Right cardiac atrium (tissue), 5 donors: Measurements from ENCODE around the gene RNF222. TPM values are rescaled to one million over a fixed set of nuclear protein-coding genes. Genes with fewer than 3 reads are reported as not detected.
A peak's percentile ranks its signal among the peaks of the same experiment; 100 is the strongest.
"Not testable (repeated sequence)": the region's sequence is repeated elsewhere in the genome, so short reads cannot be mapped to it uniquely, and the experiment has no call there.

Experiments used
- ATAC-seq, 2 donors: fragments of 200-7000 bp; cut with Tn5 transposase; one replicate each; pipeline versions ENCODE4 v1.8.0 to v1.9.1; 2020; ENCODE audit warnings: moderate library complexity in 2 of 2, mild to moderate bottlenecking in 1 of 2
- DNase-seq, 3 donors: peaks; one replicate each; pipeline ENCODE4 v3.0.0-alpha.2; 2020
- H3K27ac ChIP-seq: one replicate; pipeline ENCODE4 v1.5.1; 2013; ENCODE audit warnings: mild to moderate bottlenecking, low read length, control low read depth, moderate library complexity
- H3K27me3 ChIP-seq: one replicate; pipeline ENCODE4 v1.6.1; 2013; ENCODE audit not compliant: control insufficient read depth, insufficient read depth
- H3K4me1 ChIP-seq: one replicate; pipeline ENCODE4 v1.6.1; 2013; ENCODE audit warnings: low read length; ENCODE audit not compliant: control insufficient read depth, insufficient read depth
- H3K4me3 ChIP-seq: one replicate; pipeline ENCODE4 v1.5.1; 2013; ENCODE audit warnings: low read length, control low read depth
- H3K9me3 ChIP-seq: one replicate; pipeline ENCODE4 v1.6.1; 2013; ENCODE audit warnings: low read length; ENCODE audit not compliant: control insufficient read depth
- WGBS: extraction: QIAGEN DNeasy Blood & Tissue Kit; methylation state at CpG from one replicate; pipeline ENCODE4 v1.1.7; 2013; 5-methylcytosine and 5-hydroxymethylcytosine counted together
- intact Hi-C, 4 donors: fragments of 100-400 bp; cut with DNase I; formaldehyde crosslinking; loops; one replicate each; pipeline versions ENCODE4 v1.11.0 to v1.14.0; 2022 to 2023
- polyA plus RNA-seq: library from polyadenylated mRNA; stranded (reverse); fragments of 200-250 nt; gene quantifications from one replicate; pipeline ENCODE4 v1.2.3, GENCODE V29; 2013
- total RNA-seq, 4 donors: library from RNA; stranded (reverse); fragmentation: NEBNext Ultra II Directional; extraction: Animal tissue kit (Norgen Biotek cat#: 25700); gene quantifications; one replicate each; pipeline ENCODE4 v1.2.1, GENCODE V29; 2021
- donor health status: healthy with polysubstance abuse.
- donor health status: DM: no; HTN: yes; CAD: no.
- donor health status: DM: no; HTN: no; CAD: no.
- donor health status: DM: no; HTN: yes; CAD: no; lungs with severe emphysema.
- donor health status: DM: yes; HTN: yes; CAD: no.

The RNF222 gene
- total and polyA plus RNA-seq, 5 donors, result not detected

- H3K27ac ChIP-seq, result no peak overlapping the region
- H3K9me3 ChIP-seq, result no peaks in the 10 kb centered on the region
- H3K4me1 ChIP-seq, result peaks cover 11% of the 10 kb centered on the region
- intact Hi-C loops, result loop anchor here in 1 of 4 donors (10.0 kb wide), 1 partner anchor 48 kb away; the partner anchor contains the start of gene ARHGEF15
- H3K27me3 ChIP-seq, result no peaks in the 10 kb centered on the region
- DNase-seq, result no peak
- ATAC-seq, result no peak
- WGBS, result 88% methylated on average over 4 of the region's 4 CpGs
- H3K4me3 ChIP-seq, result no peak overlapping the region
These were observed 34.8 kb downstream of the RNF222 start for GRCh38 chr17:8362651-8363332.

- DNase-seq (no peak), ATAC-seq (no peak)
- H3K4me3 ChIP-seq, result no peak overlapping the region
- H3K9me3 ChIP-seq, result no peaks in the 10 kb centered on the region
- 49% methylated on average over 3 of the region's 3 CpGs for WGBS
- H3K27me3 ChIP-seq, result no peaks in the 10 kb centered on the region
- H3K27ac ChIP-seq, result peak overlapping the region; percentile 26
- H3K4me1 ChIP-seq, result peaks cover 9% of the 10 kb centered on the region
- intact Hi-C loops, result loop anchor here in 1 of 4 donors (10.0 kb wide), 1 partner anchor 46 kb away; the partner anchor contains the start of gene ARHGEF15
These were observed 36.9 kb downstream of the RNF222 start for GRCh38 chr17:8360751-8361150.

GRCh38 chr17:8360260-8360659 lies 37.4 kb downstream of the RNF222 start:
- no peak overlapping the region for H3K27ac ChIP-seq
- intact Hi-C loops, result loop anchor here in 1 of 4 donors (10.0 kb wide), 1 partner anchor 45 kb away; the partner anchor contains the start of gene ARHGEF15
- peak in 1 of 2 donors; percentile 28 for ATAC-seq
- no peaks in the 10 kb centered on the region for H3K9me3 ChIP-seq
- no peak overlapping the region for H3K4me3 ChIP-seq
- no peaks in the 10 kb centered on the region for H3K27me3 ChIP-seq
- peaks cover 7% of the 10 kb centered on the region for H3K4me1 ChIP-seq
- WGBS, result 45% methylated on average over 3 of the region's 3 CpGs
- DNase-seq, result no peak

- H3K27ac ChIP-seq, result peak overlapping the region; percentile 80
- peaks cover 7% of the 10 kb centered on the region for H3K4me1 ChIP-seq
These were observed 37.9 kb downstream of the RNF222 start for GRCh38 chr17:8359769-8360168.

GRCh38 chr17:8357910-8358309 lies 39.7 kb downstream of the RNF222 start:
- Histone ChIP-seq H3K4me1 (peaks cover 7% of the 10 kb centered on the region), H3K27me3 (no peaks in the 10 kb centered on the region), H3K4me3 (no peak overlapping the region), H3K9me3 (no peaks in the 10 kb centered on the region), H3K27ac (no peak overlapping the region)
- intact Hi-C loops, result no loop called here
- no peak for DNase-seq
- no peak for ATAC-seq
- 90% methylated on average over 3 of the region's 3 CpGs for WGBS

More at GRCh38 chr17:8359769-8360168, 37.9 kb downstream of the RNF222 start:
- 53% methylated on average over 5 of the region's 5 CpGs for WGBS
- Histone ChIP-seq H3K9me3 (no peaks in the 10 kb centered on the region), H3K27me3 (no peaks in the 10 kb centered on the region), H3K4me3 (no peak overlapping the region)
- ATAC-seq, result peak; percentile 19 to 78
- intact Hi-C loops, result loop anchor here in 1 of 4 donors (10.0 kb wide), 1 partner anchor 45 kb away; the partner anchor contains the start of gene ARHGEF15
- no peak for DNase-seq

GRCh38 chr17:8354236-8354635 lies 43.4 kb downstream of the RNF222 start:
- Histone ChIP-seq H3K27me3 (no peaks in the 10 kb centered on the region), H3K4me3 (no peak overlapping the region), H3K4me1 (peaks cover 2% of the 10 kb centered on the region), H3K27ac (no peak overlapping the region), H3K9me3 (no peaks in the 10 kb centered on the region)
- DNase-seq (no peak), ATAC-seq (no peak)
- 58% methylated on average over 8 of the region's 8 CpGs for WGBS
- intact Hi-C loops, result no loop called here

GRCh38 chr17:8353736-8354135 lies 43.9 kb downstream of the RNF222 start:
- H3K9me3 ChIP-seq, result no peaks in the 10 kb centered on the region
- H3K27me3 ChIP-seq, result no peaks in the 10 kb centered on the region
- no peak for DNase-seq
- intact Hi-C loops, result no loop called here
- no peak overlapping the region for H3K4me3 ChIP-seq
- no peak overlapping the region for H3K27ac ChIP-seq
- H3K4me1 ChIP-seq, result no peaks in the 10 kb centered on the region
- no peak for ATAC-seq
- WGBS, result 72% methylated on average over 7 of the region's 7 CpGs

- H3K27ac ChIP-seq, result no peak overlapping the region
- no peak overlapping the region for H3K4me3 ChIP-seq
- intact Hi-C loops, result no loop called here
- DNase-seq (no peak), ATAC-seq (no peak)
- H3K9me3 ChIP-seq, result no peaks in the 10 kb centered on the region
- no peaks in the 10 kb centered on the region for H3K4me1 ChIP-seq
- no peaks in the 10 kb centered on the region for H3K27me3 ChIP-seq
- 78% methylated on average over 7 of the region's 7 CpGs for WGBS
These were observed 47.3 kb downstream of the RNF222 start for GRCh38 chr17:8350339-8350738.

GRCh38 chr17:8347001-8347400 lies 50.6 kb downstream of the RNF222 start:
- intact Hi-C loops, H3K4me1 ChIP-seq, H3K9me3 ChIP-seq, DNase-seq, ATAC-seq, H3K27me3 ChIP-seq, H3K4me3 ChIP-seq, H3K27ac ChIP-seq: not testable (repeated sequence)
- WGBS, result 52% methylated on average over 25 of the region's 25 CpGs

- DNase-seq (no peak), ATAC-seq (no peak)
- H3K9me3 ChIP-seq, result no peaks in the 10 kb centered on the region
- no peaks in the 10 kb centered on the region for H3K27me3 ChIP-seq
- no peak overlapping the region for H3K4me3 ChIP-seq
- WGBS, result 54% methylated on average over 5 of the region's 5 CpGs
- intact Hi-C loops, result no loop called here
- no peak overlapping the region for H3K27ac ChIP-seq
- no peaks in the 10 kb centered on the region for H3K4me1 ChIP-seq
These were observed 51.5 kb downstream of the RNF222 start for GRCh38 chr17:8345951-8346665.

- Histone ChIP-seq H3K9me3 (no peaks in the 10 kb centered on the region), H3K27ac (no peak overlapping the region), H3K27me3 (no peaks in the 10 kb centered on the region), H3K4me1 (no peaks in the 10 kb centered on the region), H3K4me3 (no peak overlapping the region)
- intact Hi-C loops, result no loop called here
- ATAC-seq (no peak), DNase-seq (no peak)
- WGBS, result 66% methylated on average over 6 of the region's 6 CpGs
These were observed 52.5 kb downstream of the RNF222 start for GRCh38 chr17:8345052-8345690.
